HEK293 (cell line): ENCODE measurements around the gene MGMT.

Experiments
- CTCF ChIA-PET: fragments of 350-600 bp; formaldehyde crosslinking; extraction: SDS; loops from one replicate; lab custom pipeline; 2021; ENCODE audit warnings: antibody characterized with exemption; lab: Yijun Ruan, JAX
- POLR2A ChIA-PET: fragments of 300-600 bp; formaldehyde crosslinking; extraction: SDS; loops from one replicate; lab custom pipeline; 2020; ENCODE audit warnings: antibody characterized with exemption, inconsistent platforms; lab: Yijun Ruan, JAX
- H3K27ac ChIP-seq: fragments of 200-500 bp; sonication (Bioruptor generic); 2 replicates; pipeline ENCODE4 v1.5.1; 2014; ENCODE audit warnings: low read depth, low read length, control low read depth, inconsistent platforms; ENCODE audit errors: extremely low read depth
- H3K36me3 ChIP-seq, 2 experiments: fragments of 200-500 bp in 1 of 2; sonication (Bioruptor generic) in 1 of 2; 1 replicate in 1 of 2; 2 replicates in 1 of 2; pipeline ENCODE4 v1.5.1; 2014 to 2017; ENCODE audit warnings: inconsistent platforms in 2 of 2, low read length in 2 of 2; ENCODE audit not compliant: control insufficient read depth in 2 of 2, insufficient read depth in 1 of 2
- H3K4me1 ChIP-seq: fragments of 200-500 bp; sonication (Bioruptor generic); 2 replicates; pipeline ENCODE4 v1.5.1; 2014; ENCODE audit warnings: mild to moderate bottlenecking, low read length, inconsistent platforms; ENCODE audit not compliant: control insufficient read depth, insufficient read depth
- H3K4me3 ChIP-seq: 2 replicates; pipeline ENCODE4 v1.5.1; 2011; ENCODE audit warnings: low read depth, mild to moderate bottlenecking, control low read depth, low read length, moderate library complexity
- H3K9me3 ChIP-seq: fragments of 200-500 bp; sonication (Bioruptor generic); 2 replicates; pipeline ENCODE4 v1.5.1; 2014; ENCODE audit warnings: low read depth, low read length, inconsistent platforms; ENCODE audit not compliant: control insufficient read depth, insufficient read depth
- BCL11A ChIP-seq: fragments of 450-650 bp; formaldehyde crosslinking; IDR thresholded peaks from 2 replicates; pipeline ENCODE4 v1.5.1; 2016; ENCODE audit warnings: low read depth, missing biosample characterization, missing genetic modification characterization
- HOXA7 ChIP-seq: sonication (generic); formaldehyde crosslinking; IDR thresholded peaks from 2 replicates; pipeline ENCODE4 v1.8.1; 2022; ENCODE audit warnings: missing genetic modification reagents, borderline replicate concordance
- KLF16 ChIP-seq: fragments of 450-650 bp; formaldehyde crosslinking; IDR thresholded peaks from 2 replicates; pipeline ENCODE4 v1.5.1; 2017; ENCODE audit warnings: missing biosample characterization, missing genetic modification characterization
- OSR2 ChIP-seq: fragments of 450-650 bp; formaldehyde crosslinking; IDR thresholded peaks from 2 replicates; pipeline ENCODE4 v1.5.1; 2016; ENCODE audit warnings: missing biosample characterization, missing genetic modification characterization
- SCRT2 ChIP-seq: fragments of 450-650 bp; formaldehyde crosslinking; IDR thresholded peaks from 2 replicates; pipeline ENCODE4 v1.5.1; 2016; ENCODE audit warnings: missing biosample characterization, missing genetic modification characterization
- TSHZ1 ChIP-seq: fragments of 450-650 bp; formaldehyde crosslinking; IDR thresholded peaks from 2 replicates; pipeline ENCODE4 v1.5.1; 2016; ENCODE audit warnings: missing biosample characterization, missing genetic modification characterization, borderline replicate concordance
- ZBTB11 ChIP-seq: fragments of 450-650 bp; formaldehyde crosslinking; conservative IDR thresholded peaks from 2 replicates; pipeline ENCODE4 v1.5.1; 2016; ENCODE audit warnings: low read depth, missing biosample characterization, missing genetic modification characterization
- ZNF148 ChIP-seq: fragments of 450-650 bp; formaldehyde crosslinking; IDR thresholded peaks from 2 replicates; pipeline ENCODE4 v1.5.0; 2017; ENCODE audit warnings: missing biosample characterization, missing genetic modification characterization, borderline replicate concordance
- ZNF202 ChIP-seq: fragments of 450-650 bp; formaldehyde crosslinking; IDR thresholded peaks from 2 replicates; pipeline ENCODE4 v1.5.1; 2016; ENCODE audit warnings: missing biosample characterization, missing genetic modification characterization, borderline replicate concordance
- ZNF248 ChIP-seq: fragments of 450-650 bp; formaldehyde crosslinking; IDR thresholded peaks from 2 replicates; pipeline ENCODE4 v1.5.1; 2017; ENCODE audit warnings: missing biosample characterization, missing genetic modification characterization
- ZNF600 ChIP-seq: fragments of 450-650 bp; formaldehyde crosslinking; IDR thresholded peaks from 2 replicates; pipeline ENCODE4 v1.5.1; 2016; ENCODE audit warnings: missing biosample characterization, missing genetic modification characterization
- ZNF623 ChIP-seq: fragments of 450-650 bp; formaldehyde crosslinking; IDR thresholded peaks from 2 replicates; pipeline ENCODE4 v1.5.1; 2016; ENCODE audit warnings: missing biosample characterization, missing genetic modification characterization
- ZNF624 ChIP-seq: fragments of 450-650 bp; formaldehyde crosslinking; IDR thresholded peaks from 2 replicates; pipeline ENCODE4 v1.5.1; 2017; ENCODE audit warnings: missing biosample characterization, missing genetic modification characterization
- ZNF658 ChIP-seq: fragments of 450-650 bp; formaldehyde crosslinking; IDR thresholded peaks from 2 replicates; pipeline ENCODE4; 2016; ENCODE audit warnings: missing biosample characterization, missing genetic modification characterization
- ZNF747 ChIP-seq: fragments of 450-650 bp; formaldehyde crosslinking; IDR thresholded peaks from 2 replicates; pipeline ENCODE4 v1.5.1; 2016; ENCODE audit warnings: missing biosample characterization, missing genetic modification characterization
- ZNF776 ChIP-seq: fragments of 450-650 bp; formaldehyde crosslinking; IDR thresholded peaks from 2 replicates; pipeline ENCODE4 v1.5.0; 2017; ENCODE audit warnings: missing biosample characterization, missing genetic modification characterization, borderline replicate concordance
- ZNF843 ChIP-seq: fragments of 450-650 bp; formaldehyde crosslinking; IDR thresholded peaks from 2 replicates; pipeline ENCODE4 v1.5.1; 2016; ENCODE audit warnings: missing biosample characterization, missing genetic modification characterization

MGMT gene

GRCh38 chr10:129771576-129771975 is 304.5 kb downstream of the MGMT start:
- no peak overlapping the region for H3K4me3 ChIP-seq
- TF ChIP-seq ZNF776 (tag by site-specific recombination) = no peak
- no peak for TF ChIP-seq ZNF747 (tag by site-specific recombination)
- TF ChIP-seq HOXA7 (CRISPR knock-in tag) = no peak
- no peak for TF ChIP-seq BCL11A (tag by site-specific recombination)
- no peak for TF ChIP-seq ZNF202
- TF ChIP-seq, all 188 proteins: peak for 0
- Histone ChIP-seq H3K36me3 (no peaks in the 10 kb centered on the region), H3K9me3 (no peaks in the 10 kb centered on the region), H3K4me1 (no peaks in the 10 kb centered on the region), H3K27ac (no peak overlapping the region)
- POLR2A ChIA-PET = no interaction called here
- CTCF ChIA-PET = interaction anchor here (1.1 kb wide), 1 partner anchor 14 kb away, joined by 3 read pairs; no protein-coding TSS in a partner anchor

- Histone ChIP-seq H3K9me3 (no peaks in the 10 kb centered on the region), H3K4me1 (no peaks in the 10 kb centered on the region), H3K4me3 (no peak overlapping the region), H3K27ac (no peak overlapping the region), H3K36me3 (no peaks in the 10 kb centered on the region)
- CTCF ChIA-PET = interaction anchor here (1.1 kb wide), 1 partner anchor 13 kb away, joined by 3 read pairs; no protein-coding TSS in a partner anchor
- POLR2A ChIA-PET = no interaction called here
- no peak for TF ChIP-seq ZNF843
- TF ChIP-seq OSR2 (tag by site-specific recombination) = no peak
- TF ChIP-seq ZNF600 = no peak
- no peak for TF ChIP-seq ZNF623 (tag by site-specific recombination)
- TF ChIP-seq ZNF624 = no peak
- TF ChIP-seq SCRT2 (tag by site-specific recombination) = no peak
- no peak for TF ChIP-seq TSHZ1 (tag by site-specific recombination)
- no peak for TF ChIP-seq KLF16 (tag by site-specific recombination)
- TF ChIP-seq ZNF776 (tag by site-specific recombination) = no peak
- no peak for TF ChIP-seq ZBTB11 (tag by site-specific recombination)
- no peak for TF ChIP-seq ZNF148 (tag by site-specific recombination)
- no peak for TF ChIP-seq ZNF658 (tag by site-specific recombination)
- TF ChIP-seq ZNF248 (tag by site-specific recombination) = no peak
These were observed 305.0 kb downstream of the MGMT start for GRCh38 chr10:129771991-129772431.
